NCI-H748 treated with DMSO at 0.1 percent for 48 hours (cell line): ENCODE results near the gene VPS13D.

Source experiments
- DNase-seq: peaks from one replicate; lab custom pipeline; 2025; lab: John Stamatoyannopoulos, UW

The VPS13D gene

GRCh38 chr1:12407050-12407961 lies 177.5 kb downstream of the VPS13D start:
- no peak for DNase-seq

GRCh38 chr1:12407962-12408454 lies 178.2 kb downstream of the VPS13D start:
- DNase-seq: no peak

- DNase-seq: no peak
Observed at GRCh38 chr1:12408662-12409061, 178.8 kb downstream of the VPS13D start.

- no peak for DNase-seq
Observed at GRCh38 chr1:12409681-12410080, 179.9 kb downstream of the VPS13D start.

GRCh38 chr1:12410351-12410750 lies 180.5 kb downstream of the VPS13D start:
- no peak for DNase-seq

- no peak for DNase-seq
Observed at GRCh38 chr1:12411098-12411497, 181.3 kb downstream of the VPS13D start.

GRCh38 chr1:12411747-12412146 lies 181.9 kb downstream of the VPS13D start:
- no peak for DNase-seq

- DNase-seq: no peak
Observed at GRCh38 chr1:12412439-12412838, 182.6 kb downstream of the VPS13D start.

GRCh38 chr1:12413664-12414410 lies 184.0 kb downstream of the VPS13D start:
- no peak for DNase-seq

- DNase-seq: no peak
Observed at GRCh38 chr1:12414444-12415018, 184.7 kb downstream of the VPS13D start.

- no peak for DNase-seq
Observed at GRCh38 chr1:12415038-12415466, 185.2 kb downstream of the VPS13D start.

GRCh38 chr1:12416101-12416500 lies 186.3 kb downstream of the VPS13D start:
- DNase-seq: no peak

- DNase-seq: no peak
Observed at GRCh38 chr1:12416744-12417143, 186.9 kb downstream of the VPS13D start.

- no peak for DNase-seq
Observed at GRCh38 chr1:12417389-12417788, 187.6 kb downstream of the VPS13D start.

- no peak for DNase-seq
Observed at GRCh38 chr1:12420171-12420570, 190.3 kb downstream of the VPS13D start.

- DNase-seq: no peak
Observed at GRCh38 chr1:12422488-12422887, 192.7 kb downstream of the VPS13D start.

- no peak for DNase-seq
Observed at GRCh38 chr1:12424087-12424529, 194.3 kb downstream of the VPS13D start.

GRCh38 chr1:12424793-12425192 lies 195.0 kb downstream of the VPS13D start:
- DNase-seq: no peak

GRCh38 chr1:12426030-12426429 lies 196.2 kb downstream of the VPS13D start:
- no peak for DNase-seq

- DNase-seq: no peak
Observed at GRCh38 chr1:12428334-12428733, 198.5 kb downstream of the VPS13D start.

- DNase-seq: no peak
Observed at GRCh38 chr1:12430525-12430924, 200.7 kb downstream of the VPS13D start.

GRCh38 chr1:12432897-12433296 lies 203.1 kb downstream of the VPS13D start:
- DNase-seq: no peak
